GM19452 (cell line): Measurements from ENCODE around the gene CCDC71L.

Experiments
- ATAC-seq: cut with Tn5 transposase; IDR thresholded peaks from one replicate; pipeline ENCODE4 v1.9.1; 2021; ENCODE audit not compliant: unreplicated experiment

CCDC71L gene

GRCh38 chr7:106659166-106659962, 1.6 kb downstream of the CCDC71L start:
- ATAC-seq: peak; percentile 20

GRCh38 chr7:106658316-106659165, 2.4 kb downstream of the CCDC71L start:
- ATAC-seq: no peak

- no peak for ATAC-seq
These were observed 3.6 kb downstream of the CCDC71L start for GRCh38 chr7:106657085-106657991.

- ATAC-seq: no peak
These were observed 5.1 kb downstream of the CCDC71L start for GRCh38 chr7:106655703-106656498.

GRCh38 chr7:106653488-106653887, 7.5 kb downstream of the CCDC71L start:
- ATAC-seq: no peak

GRCh38 chr7:106652909-106653308, 8.0 kb downstream of the CCDC71L start:
- ATAC-seq: no peak

- no peak for ATAC-seq
These were observed 8.9 kb downstream of the CCDC71L start for GRCh38 chr7:106652092-106652491.

- ATAC-seq: no peak
These were observed 14.7 kb downstream of the CCDC71L start for GRCh38 chr7:106646256-106646655.

- no peak for ATAC-seq
These were observed 16.0 kb downstream of the CCDC71L start for GRCh38 chr7:106644999-106645398.

- ATAC-seq: no peak
These were observed 17.6 kb downstream of the CCDC71L start for GRCh38 chr7:106643216-106644000.

GRCh38 chr7:106641416-106641815, 19.5 kb downstream of the CCDC71L start:
- no peak for ATAC-seq

GRCh38 chr7:106640368-106641141, 20.4 kb downstream of the CCDC71L start:
- ATAC-seq: no peak

- no peak for ATAC-seq
These were observed 21.3 kb downstream of the CCDC71L start for GRCh38 chr7:106639476-106640334.

- ATAC-seq: no peak
These were observed 25.5 kb downstream of the CCDC71L start for GRCh38 chr7:106635411-106635810.

- ATAC-seq: no peak
These were observed 26.0 kb downstream of the CCDC71L start for GRCh38 chr7:106634958-106635357.

GRCh38 chr7:106630648-106631047, 30.3 kb downstream of the CCDC71L start:
- no peak for ATAC-seq

- no peak for ATAC-seq
These were observed 31.4 kb downstream of the CCDC71L start for GRCh38 chr7:106629516-106629915.
